GM23248 (cell line): ENCODE measurements around the gene GUCA2A. TPM values are rescaled to one million over a fixed set of nuclear protein-coding genes. Genes with fewer than 3 reads are reported as not detected.

Source experiments
- DNase-seq: peaks from one replicate; pipeline ENCODE4 v3.0.0-alpha.2; 2015
- H2AFZ ChIP-seq: fragments of 200-600 bp; sonication (generic); 2 replicates; pipeline ENCODE4 v1.6.1; 2016; ENCODE audit warnings: antibody characterized with exemption
- H3F3A ChIP-seq: fragments of 200-600 bp; sonication (generic); 2 replicates; pipeline ENCODE4 v1.6.1; 2016; ENCODE audit warnings: mild to moderate bottlenecking, antibody characterized with exemption, mixed run types; ENCODE audit not compliant: insufficient read depth
- H3K27ac ChIP-seq: fragments of 200-600 bp; sonication (generic); 2 replicates; pipeline ENCODE4 v1.5.1; 2016; ENCODE audit warnings: mild to moderate bottlenecking
- H3K27me3 ChIP-seq: fragments of 200-600 bp; sonication (generic); replicated peaks from 2 replicates; pipeline ENCODE4 v1.6.1; 2016; ENCODE audit warnings: mild to moderate bottlenecking; ENCODE audit not compliant: insufficient read depth
- H3K36me3 ChIP-seq: fragments of 200-600 bp; sonication (generic); 2 replicates; pipeline ENCODE4 v1.6.1; 2016; ENCODE audit warnings: low read depth, mild to moderate bottlenecking
- H3K4me1 ChIP-seq: fragments of 200-600 bp; sonication (generic); 2 replicates; pipeline ENCODE4 v1.6.1; 2016; ENCODE audit warnings: mild to moderate bottlenecking; ENCODE audit not compliant: insufficient read depth
- H3K4me2 ChIP-seq: fragments of 200-600 bp; sonication (generic); one replicate; pipeline ENCODE4 v1.6.1; 2016; ENCODE audit warnings: mild to moderate bottlenecking; ENCODE audit not compliant: unreplicated experiment
- H3K4me3 ChIP-seq: fragments of 200-600 bp; sonication (generic); 2 replicates; pipeline ENCODE4 v1.5.1; 2016; ENCODE audit warnings: mild to moderate bottlenecking
- H3K79me2 ChIP-seq: fragments of 200-600 bp; sonication (generic); 2 replicates; pipeline ENCODE4 v1.6.1; 2016; ENCODE audit warnings: mild to moderate bottlenecking; ENCODE audit not compliant: insufficient read depth
- H3K9ac ChIP-seq: fragments of 200-600 bp; sonication (generic); 2 replicates; pipeline ENCODE4 v1.6.1; 2016; ENCODE audit warnings: mild to moderate bottlenecking
- H3K9me2 ChIP-seq: fragments of 200-600 bp; sonication (generic); 2 replicates; pipeline ENCODE4 v1.6.1; 2016; ENCODE audit warnings: mixed run types, mild to moderate bottlenecking, moderate library complexity; ENCODE audit not compliant: insufficient read depth
- H3K9me3 ChIP-seq: fragments of 200-600 bp; sonication (generic); one replicate; pipeline ENCODE4 v1.6.1; 2017; ENCODE audit warnings: low read depth
- H4K20me1 ChIP-seq: fragments of 200-600 bp; sonication (generic); 2 replicates; pipeline ENCODE4 v1.6.0; 2016; ENCODE audit not compliant: insufficient read depth
- EZH2 ChIP-seq: fragments of 200-600 bp; sonication (generic); IDR thresholded peaks from 2 replicates; pipeline ENCODE4 v1.6.1; 2018; ENCODE audit warnings: antibody characterized with exemption, mild to moderate bottlenecking; ENCODE audit not compliant: insufficient read depth, poor library complexity, severe bottlenecking
- EZH2phosphoT487 ChIP-seq: fragments of 200-600 bp; sonication (generic); IDR thresholded peaks from 2 replicates; pipeline ENCODE4 v1.6.1; 2018; ENCODE audit warnings: antibody characterized with exemption, moderate library complexity, mild to moderate bottlenecking, low read depth; ENCODE audit not compliant: insufficient read depth
- WGBS, 2 experiments: methylation state at CpG; one replicate each; pipeline ENCODE4 v1.1.6; 2015 to 2017; ENCODE audit warnings: low lambda C conversion rate in 2 of 2, low coverage in 1 of 2; ENCODE audit errors: missing lambda C conversion rate in 2 of 2; 5-methylcytosine and 5-hydroxymethylcytosine counted together
- in situ Hi-C: fragments of 300-500 bp; cut with MboI; formaldehyde crosslinking; loops from 2 replicates; pipeline ENCODE4 v1.15.0; 2020
- polyA plus RNA-seq: library from polyadenylated mRNA; unstranded; fragments of >200 nt; fragmentation: Nextera tagmentation; extraction: Ambion mirVana; gene quantifications from 2 replicates; pipeline ENCODE4 v1.2.1, GENCODE V29; 2016
- total RNA-seq: library from RNA; depleted of rRNA; stranded (reverse); fragments of >200 nt; shearing (Covaris generic); gene quantifications from 2 replicates; pipeline ENCODE4 v1.2.3, GENCODE V29; 2014

The GUCA2A gene
- total and polyA plus RNA-seq, 2 experiments from 2014 or later, result not detected

DNA sequence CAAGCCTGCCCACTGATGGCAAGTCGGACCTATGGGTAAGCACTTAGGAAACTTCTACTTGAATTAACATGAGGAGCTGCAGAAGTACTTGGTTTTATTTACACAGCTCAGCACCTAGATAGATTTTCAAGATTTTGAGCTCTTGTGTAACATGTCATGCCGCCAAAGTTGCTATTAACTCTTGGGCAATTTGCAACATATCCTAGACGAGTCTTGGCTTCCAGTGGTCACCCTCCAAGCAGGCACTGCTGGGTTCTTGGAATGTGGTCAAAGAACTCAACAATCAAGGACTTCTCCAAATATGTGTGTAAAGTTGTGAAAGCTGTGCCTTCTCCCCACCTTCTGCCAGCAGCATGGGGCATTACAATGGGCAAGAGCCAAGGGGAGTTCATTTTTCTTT is 29.1 kb downstream of the GUCA2A start:
- Histone ChIP-seq H3K36me3 (no peaks in the 10 kb centered on the region), H4K20me1 (no peaks in the 10 kb centered on the region), H3K9ac (no peak overlapping the region), H3K27ac (no peak overlapping the region), H3K9me3 (no peaks in the 10 kb centered on the region), H3K4me3 (no peak overlapping the region), H3K27me3 (peaks cover 28% of the 10 kb centered on the region), H3K79me2 (no peaks in the 10 kb centered on the region), H2AFZ (no peak overlapping the region), H3F3A (no peaks in the 10 kb centered on the region), H3K4me2 (no peak overlapping the region), H3K9me2 (no peaks in the 10 kb centered on the region), H3K4me1 (no peaks in the 10 kb centered on the region)
- WGBS, 2 experiments, result 28 to 34% methylated on average over 3 of the region's 3 CpGs
- peak; percentile 14 for DNase-seq
- TF ChIP-seq EZH2 (no peak), EZH2phosphoT487 (no peak)
- in situ Hi-C loops, result loop anchor here (25.0 kb wide), 1 partner anchor 573 kb away; no protein-coding TSS in a partner anchor

DNA sequence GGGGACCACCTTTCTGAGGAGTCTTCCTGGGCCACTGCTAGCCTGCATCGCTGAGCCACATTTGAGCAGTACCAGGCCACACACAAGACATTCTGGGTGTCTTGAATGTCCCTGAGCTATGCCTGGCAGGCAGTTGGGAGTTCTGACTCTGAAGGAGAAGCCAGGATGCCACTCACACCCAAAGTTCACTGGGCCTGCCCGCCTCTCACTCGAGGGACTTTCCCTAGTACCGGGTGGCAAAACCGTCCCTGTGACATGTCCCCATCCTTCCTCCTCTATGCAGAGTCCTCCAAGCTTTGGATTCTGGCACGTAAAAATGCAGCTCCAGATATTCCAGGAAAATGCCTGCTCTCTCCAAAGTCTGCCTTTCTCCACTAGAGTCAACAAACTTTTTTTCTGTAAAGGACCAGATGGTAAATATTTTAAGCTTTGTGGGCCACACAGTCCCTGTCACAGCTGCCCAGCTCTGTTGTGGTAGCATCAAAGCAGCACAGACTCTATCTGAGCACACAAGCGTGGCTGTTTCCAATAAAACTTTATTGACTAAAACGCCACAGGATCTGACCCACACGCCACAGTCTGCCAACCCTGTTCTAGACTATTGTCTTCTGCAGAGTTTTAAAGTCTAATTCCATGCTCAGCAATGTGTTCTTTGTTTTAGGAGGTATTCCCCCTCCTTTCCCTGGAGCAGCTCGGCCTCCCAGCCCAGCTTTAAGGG is 30.6 kb downstream of the GUCA2A start:
- no peak overlapping the region for H3K4me2 ChIP-seq
- H3K9me3 ChIP-seq, result no peaks in the 10 kb centered on the region
- H3K9ac ChIP-seq, result no peak overlapping the region
- no peak for DNase-seq
- H3K4me1 ChIP-seq, result no peaks in the 10 kb centered on the region
- no peak overlapping the region for H3K27ac ChIP-seq
- H3K9me2 ChIP-seq, result no peaks in the 10 kb centered on the region
- H3K27me3 ChIP-seq, result peaks cover 32% of the 10 kb centered on the region; the same call in 1 of the 2 replicates
- 19 to 20% methylated on average over 9 to 10 of the region's 10 CpGs for WGBS, 2 experiments
- H3K36me3 ChIP-seq, result no peaks in the 10 kb centered on the region
- TF ChIP-seq EZH2phosphoT487 (no peak), EZH2 (no peak)
- H2AFZ ChIP-seq, result no peak overlapping the region
- H4K20me1 ChIP-seq, result no peaks in the 10 kb centered on the region
- no peaks in the 10 kb centered on the region for H3K79me2 ChIP-seq
- no peaks in the 10 kb centered on the region for H3F3A ChIP-seq
- in situ Hi-C loops, result loop anchor here (25.0 kb wide), 1 partner anchor 572 kb away; no protein-coding TSS in a partner anchor
- no peak overlapping the region for H3K4me3 ChIP-seq

DNA sequence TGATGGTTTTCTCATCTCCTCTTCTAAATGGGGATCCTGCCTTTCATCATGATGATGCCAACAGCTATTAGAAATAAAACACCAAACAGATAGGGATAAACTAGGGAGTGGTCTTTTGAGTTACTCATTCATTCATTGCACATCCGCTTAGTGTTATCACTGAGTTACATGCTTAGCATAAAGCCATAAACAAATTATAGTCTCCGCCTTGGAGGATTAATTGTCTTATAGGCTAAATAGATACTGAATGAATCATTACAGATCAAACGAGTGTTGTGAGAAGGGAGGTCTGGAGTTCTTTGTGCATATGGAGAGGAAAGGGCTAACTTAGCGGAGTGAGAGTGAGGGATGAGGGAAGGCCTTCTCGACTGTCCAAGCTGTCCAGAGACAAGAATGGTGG is 31.2 kb downstream of the GUCA2A start:
- Histone ChIP-seq H3K4me3 (no peak overlapping the region), H2AFZ (no peak overlapping the region), H3K27me3 (peaks cover 34% of the 10 kb centered on the region; the same call in 1 of the 2 replicates), H3K36me3 (no peaks in the 10 kb centered on the region), H3K9me2 (no peaks in the 10 kb centered on the region), H3K4me2 (no peak overlapping the region), H4K20me1 (no peaks in the 10 kb centered on the region), H3K9ac (no peak overlapping the region), H3F3A (no peaks in the 10 kb centered on the region), H3K79me2 (no peaks in the 10 kb centered on the region), H3K4me1 (no peaks in the 10 kb centered on the region), H3K27ac (no peak overlapping the region), H3K9me3 (no peaks in the 10 kb centered on the region)
- no peak for DNase-seq
- 68 to 81% methylated on average over 5 of the region's 5 CpGs for WGBS, 2 experiments
- no peak for TF ChIP-seq EZH2phosphoT487
- in situ Hi-C loops, result loop anchor here (25.0 kb wide), 1 partner anchor 571 kb away; no protein-coding TSS in a partner anchor

DNA sequence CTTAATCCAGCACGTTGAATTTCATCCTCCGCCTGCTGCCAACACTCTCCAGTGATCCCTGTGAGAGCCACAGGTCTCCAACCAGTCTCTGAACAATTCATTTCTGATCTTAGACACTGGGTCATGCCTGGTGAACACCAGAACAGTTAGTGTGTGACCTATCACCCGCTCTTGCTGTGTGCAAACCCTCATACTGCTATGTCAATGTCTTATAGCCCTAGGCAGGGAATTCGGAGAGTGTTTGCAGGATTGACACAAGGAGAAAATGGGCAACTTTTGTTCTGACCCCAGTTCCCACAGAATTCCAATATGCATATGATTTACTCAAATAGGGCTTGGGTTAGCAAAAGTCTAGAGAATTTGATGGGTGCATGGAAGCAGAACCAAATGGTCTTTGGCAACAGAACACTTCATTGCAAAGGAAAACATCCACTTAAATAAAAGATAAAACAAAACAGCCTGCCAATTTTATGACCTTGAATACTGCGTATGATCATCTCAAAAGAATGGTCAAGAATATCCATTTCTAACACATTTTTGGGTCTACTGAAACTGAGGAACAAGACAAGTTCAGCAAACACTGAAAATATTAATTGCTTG is 34.4 kb downstream of the GUCA2A start:
- no peaks in the 10 kb centered on the region for H3K9me3 ChIP-seq
- no peaks in the 10 kb centered on the region for H3K4me1 ChIP-seq
- WGBS, 2 experiments, result 48 to 49% methylated on average over 5 of the region's 5 CpGs
- H4K20me1 ChIP-seq, result no peaks in the 10 kb centered on the region
- H3K36me3 ChIP-seq, result no peaks in the 10 kb centered on the region
- no peak for DNase-seq
- H3K9me2 ChIP-seq, result no peaks in the 10 kb centered on the region
- no peaks in the 10 kb centered on the region for H3F3A ChIP-seq
- no peak overlapping the region for H3K27ac ChIP-seq
- H3K79me2 ChIP-seq, result no peaks in the 10 kb centered on the region
- no peak overlapping the region for H3K4me2 ChIP-seq
- peaks cover 34% of the 10 kb centered on the region; the same call in 1 of the 2 replicates for H3K27me3 ChIP-seq
- TF ChIP-seq EZH2 (no peak), EZH2phosphoT487 (no peak)
- no peak overlapping the region for H3K9ac ChIP-seq
- H2AFZ ChIP-seq, result no peak overlapping the region
- H3K4me3 ChIP-seq, result no peak overlapping the region
- in situ Hi-C loops, result loop anchor here (25.0 kb wide), 1 partner anchor 568 kb away; no protein-coding TSS in a partner anchor
